HUES48 (cell line): ENCODE results near the gene TGM2.
"Not testable (repeated sequence)": the region's sequence is repeated elsewhere in the genome, so short reads cannot be mapped to it uniquely, and the experiment has no call there.

Experiments used
- H3K27ac ChIP-seq: one replicate; pipeline ENCODE4 v1.7.0; 2013; ENCODE audit warnings: low read depth, low read length, inconsistent platforms
- H3K27me3 ChIP-seq: 2 replicates; pipeline ENCODE4 v1.6.1; 2013; ENCODE audit warnings: mild to moderate bottlenecking, low read length; ENCODE audit not compliant: control insufficient read depth, insufficient read depth
- H3K36me3 ChIP-seq: 2 replicates; pipeline ENCODE4 v1.6.1; 2013; ENCODE audit warnings: low read length; ENCODE audit not compliant: control insufficient read depth, insufficient read depth
- H3K4me1 ChIP-seq: 2 replicates; pipeline ENCODE4 v1.6.1; 2013; ENCODE audit warnings: mild to moderate bottlenecking, low read length; ENCODE audit not compliant: control insufficient read depth, insufficient read depth
- H3K4me3 ChIP-seq: 2 replicates; pipeline ENCODE4 v1.5.1; 2013; ENCODE audit warnings: mild to moderate bottlenecking, low read depth, low read length
- H3K9ac ChIP-seq: 2 replicates; pipeline ENCODE4 v1.6.1; 2013; ENCODE audit warnings: mild to moderate bottlenecking, low read depth, low read length, moderate library complexity
- H3K9me3 ChIP-seq: 2 replicates; pipeline ENCODE4 v1.6.1; 2013; ENCODE audit warnings: low read length; ENCODE audit not compliant: control insufficient read depth, insufficient read depth

TGM2 gene

GRCh38 chr20:38109591-38110524, 55.2 kb downstream of the TGM2 start:
- Histone ChIP-seq H3K27ac (no peak overlapping the region), H3K36me3 (no peaks in the 10 kb centered on the region), H3K9ac (no peak overlapping the region), H3K9me3 (no peaks in the 10 kb centered on the region), H3K4me3 (no peak overlapping the region), H3K27me3 (no peaks in the 10 kb centered on the region), H3K4me1 (no peaks in the 10 kb centered on the region)

GRCh38 chr20:38108986-38109541, 56.0 kb downstream of the TGM2 start:
- no peaks in the 10 kb centered on the region for H3K4me1 ChIP-seq
- H3K9ac ChIP-seq: no peak overlapping the region
- no peaks in the 10 kb centered on the region for H3K27me3 ChIP-seq
- no peaks in the 10 kb centered on the region for H3K9me3 ChIP-seq
- no peaks in the 10 kb centered on the region for H3K36me3 ChIP-seq
- H3K4me3 ChIP-seq: no peak overlapping the region
- H3K27ac ChIP-seq: no peak overlapping the region

GRCh38 chr20:38108438-38108985, 56.6 kb downstream of the TGM2 start:
- H3K4me1 ChIP-seq: no peaks in the 10 kb centered on the region
- H3K27me3 ChIP-seq: no peaks in the 10 kb centered on the region
- no peak overlapping the region for H3K9ac ChIP-seq
- no peak overlapping the region for H3K27ac ChIP-seq
- no peaks in the 10 kb centered on the region for H3K36me3 ChIP-seq
- H3K9me3 ChIP-seq: no peaks in the 10 kb centered on the region
- no peak overlapping the region for H3K4me3 ChIP-seq

GRCh38 chr20:38107916-38108315, 57.2 kb downstream of the TGM2 start:
- H3K4me1 ChIP-seq, H3K9me3 ChIP-seq, H3K27ac ChIP-seq, H3K9ac ChIP-seq, H3K4me3 ChIP-seq, H3K36me3 ChIP-seq, H3K27me3 ChIP-seq: not testable (repeated sequence)

GRCh38 chr20:38107386-38107785, 57.7 kb downstream of the TGM2 start:
- H3K4me3 ChIP-seq, H3K27me3 ChIP-seq, H3K9me3 ChIP-seq, H3K9ac ChIP-seq, H3K4me1 ChIP-seq, H3K36me3 ChIP-seq, H3K27ac ChIP-seq: not testable (repeated sequence)

GRCh38 chr20:38106461-38106860, 58.6 kb downstream of the TGM2 start:
- no peak overlapping the region for H3K27ac ChIP-seq
- H3K36me3 ChIP-seq: no peaks in the 10 kb centered on the region
- no peak overlapping the region for H3K4me3 ChIP-seq
- H3K4me1 ChIP-seq: no peaks in the 10 kb centered on the region
- H3K9ac ChIP-seq: no peak overlapping the region
- H3K9me3 ChIP-seq: no peaks in the 10 kb centered on the region
- H3K27me3 ChIP-seq: no peaks in the 10 kb centered on the region

- Histone ChIP-seq H3K4me3 (no peak overlapping the region), H3K4me1 (no peaks in the 10 kb centered on the region), H3K36me3 (no peaks in the 10 kb centered on the region), H3K9ac (no peak overlapping the region), H3K27ac (no peak overlapping the region), H3K9me3 (no peaks in the 10 kb centered on the region), H3K27me3 (no peaks in the 10 kb centered on the region)
Observed at GRCh38 chr20:38104285-38104684, 60.8 kb downstream of the TGM2 start.

GRCh38 chr20:38102206-38102605, 62.9 kb downstream of the TGM2 start:
- H3K36me3 ChIP-seq, H3K9ac ChIP-seq, H3K27me3 ChIP-seq, H3K4me3 ChIP-seq, H3K27ac ChIP-seq, H3K9me3 ChIP-seq, H3K4me1 ChIP-seq: not testable (repeated sequence)

GRCh38 chr20:38098952-38099351, 66.1 kb downstream of the TGM2 start:
- H3K9me3 ChIP-seq: no peaks in the 10 kb centered on the region
- H3K27ac ChIP-seq: no peak overlapping the region
- H3K4me3 ChIP-seq: no peak overlapping the region
- H3K4me1 ChIP-seq: no peaks in the 10 kb centered on the region
- no peak overlapping the region for H3K9ac ChIP-seq
- H3K27me3 ChIP-seq: no peaks in the 10 kb centered on the region
- H3K36me3 ChIP-seq: no peaks in the 10 kb centered on the region

- Histone ChIP-seq H3K27ac (no peak overlapping the region), H3K9me3 (no peaks in the 10 kb centered on the region), H3K4me1 (no peaks in the 10 kb centered on the region), H3K36me3 (peaks cover 15% of the 10 kb centered on the region; the same call in 1 of the 2 replicates), H3K27me3 (no peaks in the 10 kb centered on the region), H3K4me3 (no peak overlapping the region), H3K9ac (no peak overlapping the region)
Observed at GRCh38 chr20:38095017-38095686, 69.9 kb downstream of the TGM2 start.

GRCh38 chr20:38094373-38094891, 70.6 kb downstream of the TGM2 start:
- Histone ChIP-seq H3K4me3 (no peak overlapping the region), H3K9ac (no peak overlapping the region), H3K27me3 (no peaks in the 10 kb centered on the region), H3K4me1 (no peaks in the 10 kb centered on the region), H3K9me3 (no peaks in the 10 kb centered on the region), H3K27ac (no peak overlapping the region), H3K36me3 (peaks cover 22% of the 10 kb centered on the region)
